ENCODE data around the gene TPRX1. TPM values are rescaled to one million over a fixed set of nuclear protein-coding genes. Genes with fewer than 3 reads are reported as not detected.
A peak's percentile ranks its signal among the peaks of the same experiment; 100 is the strongest.
"Not testable (repeated sequence)": the region's sequence is repeated elsewhere in the genome, so short reads cannot be mapped to it uniquely, and the experiment has no call there.

Gene TPRX1
- total RNA-seq, 1 donor from 2014 or later = not detected

GRCh38 chr19:47813995-47814328 lies 9.6 kb upstream of the TPRX1 start:
- Mint-ChIP-seq H3K4me1 (ENCODE audit: low read depth, unreplicated experiment) (no peaks in the 10 kb centered on the region), H3K9me3 (ENCODE audit: unreplicated experiment) (peaks cover 4% of the 10 kb centered on the region), H3K27me3 (ENCODE audit: unreplicated experiment) (peaks cover 4% of the 10 kb centered on the region), H3K36me3 (ENCODE audit: unreplicated experiment) (no peaks in the 10 kb centered on the region), H3K4me3 (ENCODE audit: unreplicated experiment) (no peak overlapping the region), H3K27ac (ENCODE audit: unreplicated experiment) (no peak overlapping the region)
- no peak for DNase-seq
- peak; percentile 54 for TF ChIP-seq CTCF (IDR thresholded peaks at IDR 0.05; ENCODE audit: partially characterized antibody, unreplicated experiment)

GRCh38 chr19:47813304-47813994 lies 9.1 kb upstream of the TPRX1 start:
- Mint-ChIP-seq H3K27ac (ENCODE audit: unreplicated experiment) (no peak overlapping the region), H3K36me3 (ENCODE audit: unreplicated experiment) (no peaks in the 10 kb centered on the region), H3K9me3 (ENCODE audit: unreplicated experiment) (no peaks in the 10 kb centered on the region), H3K27me3 (ENCODE audit: unreplicated experiment) (peaks cover 7% of the 10 kb centered on the region), H3K4me3 (ENCODE audit: unreplicated experiment) (no peak overlapping the region), H3K4me1 (ENCODE audit: low read depth, unreplicated experiment) (no peaks in the 10 kb centered on the region)
- TF ChIP-seq CTCF (IDR thresholded peaks at IDR 0.05; ENCODE audit: partially characterized antibody, unreplicated experiment) = peak; percentile 80
- peak; percentile 94 for DNase-seq

GRCh38 chr19:47806435-47806834 lies 2.1 kb upstream of the TPRX1 start:
- H3K27ac Mint-ChIP-seq (ENCODE audit: unreplicated experiment) = no peak overlapping the region
- H3K4me1 Mint-ChIP-seq (ENCODE audit: low read depth, unreplicated experiment) = no peaks in the 10 kb centered on the region
- H3K9me3 Mint-ChIP-seq (ENCODE audit: unreplicated experiment) = peaks cover under 1% of the 10 kb centered on the region
- DNase-seq = no peak
- peaks cover 5% of the 10 kb centered on the region for H3K27me3 Mint-ChIP-seq (ENCODE audit: unreplicated experiment)
- H3K4me3 Mint-ChIP-seq (ENCODE audit: unreplicated experiment) = no peak overlapping the region
- H3K36me3 Mint-ChIP-seq (ENCODE audit: unreplicated experiment) = no peaks in the 10 kb centered on the region
- TF ChIP-seq CTCF (IDR thresholded peaks at IDR 0.05; ENCODE audit: partially characterized antibody, unreplicated experiment) = no peak

GRCh38 chr19:47805313-47805712 lies 962 bp upstream of the TPRX1 start:
- no peak overlapping the region for H3K27ac Mint-ChIP-seq (ENCODE audit: unreplicated experiment)
- peaks cover 5% of the 10 kb centered on the region for H3K36me3 Mint-ChIP-seq (ENCODE audit: unreplicated experiment)
- no peaks in the 10 kb centered on the region for H3K4me1 Mint-ChIP-seq (ENCODE audit: low read depth, unreplicated experiment)
- no peak overlapping the region for H3K4me3 Mint-ChIP-seq (ENCODE audit: unreplicated experiment)
- no peak for DNase-seq
- H3K27me3 Mint-ChIP-seq (ENCODE audit: unreplicated experiment) = peaks cover 5% of the 10 kb centered on the region
- H3K9me3 Mint-ChIP-seq (ENCODE audit: unreplicated experiment) = peaks cover 5% of the 10 kb centered on the region
- TF ChIP-seq CTCF (IDR thresholded peaks at IDR 0.05; ENCODE audit: partially characterized antibody, unreplicated experiment) = no peak

- not testable (repeated sequence) for H3K36me3 Mint-ChIP-seq (ENCODE audit: unreplicated experiment); H3K4me3 Mint-ChIP-seq (ENCODE audit: unreplicated experiment); H3K27me3 Mint-ChIP-seq (ENCODE audit: unreplicated experiment); DNase-seq; H3K27ac Mint-ChIP-seq (ENCODE audit: unreplicated experiment); H3K4me1 Mint-ChIP-seq (ENCODE audit: low read depth, unreplicated experiment); H3K9me3 Mint-ChIP-seq (ENCODE audit: unreplicated experiment)
Observed at GRCh38 chr19:47803671-47804070, 680 bp downstream of the TPRX1 start.

- H3K4me1 Mint-ChIP-seq (ENCODE audit: low read depth, unreplicated experiment); H3K4me3 Mint-ChIP-seq (ENCODE audit: unreplicated experiment); H3K36me3 Mint-ChIP-seq (ENCODE audit: unreplicated experiment); H3K27me3 Mint-ChIP-seq (ENCODE audit: unreplicated experiment); H3K27ac Mint-ChIP-seq (ENCODE audit: unreplicated experiment); DNase-seq; H3K9me3 Mint-ChIP-seq (ENCODE audit: unreplicated experiment): not testable (repeated sequence)
Observed at GRCh38 chr19:47803148-47803547, 1.2 kb downstream of the TPRX1 start.

Measured in glutamatergic neuron (in vitro differentiated cells).